Activated naive CD4-positive, alpha-beta T cell (primary cell): ENCODE results near the gene TMEM117.
"Not testable (repeated sequence)": the region's sequence is repeated elsewhere in the genome, so short reads cannot be mapped to it uniquely, and the experiment has no call there.

ENCODE experiments used
- DNase-seq, 4 experiments: peaks; one replicate each; lab custom pipeline; 2025; lab: John Stamatoyannopoulos, UW

Gene TMEM117

GRCh38 chr12:44299524-44299923 is 463.6 kb downstream of the TMEM117 start:
- no peak for DNase-seq

GRCh38 chr12:44307506-44308168 is 471.8 kb downstream of the TMEM117 start:
- no peak for DNase-seq

GRCh38 chr12:44313188-44313587 is 477.3 kb downstream of the TMEM117 start:
- no peak for DNase-seq

GRCh38 chr12:44314007-44314500 is 478.2 kb downstream of the TMEM117 start:
- no peak for DNase-seq

- DNase-seq, result no peak
Measured at GRCh38 chr12:44317651-44318126, 481.8 kb downstream of the TMEM117 start.

- no peak for DNase-seq
Measured at GRCh38 chr12:44331269-44331668, 495.4 kb downstream of the TMEM117 start.

GRCh38 chr12:44334347-44334746 is 498.5 kb downstream of the TMEM117 start:
- DNase-seq, result no peak

GRCh38 chr12:44335030-44335429 is 499.1 kb downstream of the TMEM117 start:
- DNase-seq, result no peak

GRCh38 chr12:44336577-44336976 is 500.7 kb downstream of the TMEM117 start:
- DNase-seq, result no peak

- no peak for DNase-seq
Measured at GRCh38 chr12:44342371-44342770, 506.5 kb downstream of the TMEM117 start.

GRCh38 chr12:44347145-44347544 is 511.3 kb downstream of the TMEM117 start:
- DNase-seq, result no peak

GRCh38 chr12:44357494-44357893 is 521.6 kb downstream of the TMEM117 start:
- DNase-seq, result no peak

GRCh38 chr12:44358636-44359035 is 522.8 kb downstream of the TMEM117 start:
- DNase-seq, result no peak

- no peak for DNase-seq
Measured at GRCh38 chr12:44362947-44363346, 527.1 kb downstream of the TMEM117 start.

GRCh38 chr12:44367136-44367535 is 531.3 kb downstream of the TMEM117 start:
- no peak for DNase-seq

GRCh38 chr12:44367916-44368315 is 532.0 kb downstream of the TMEM117 start:
- no peak for DNase-seq

- DNase-seq, result no peak
Measured at GRCh38 chr12:44369998-44370397, 534.1 kb downstream of the TMEM117 start.

- no peak for DNase-seq
Measured at GRCh38 chr12:44370982-44371381, 535.1 kb downstream of the TMEM117 start.

GRCh38 chr12:44372259-44372658 is 536.4 kb downstream of the TMEM117 start:
- no peak for DNase-seq

GRCh38 chr12:44375694-44376093 is 539.8 kb downstream of the TMEM117 start:
- no peak for DNase-seq

- DNase-seq, result no peak
Measured at GRCh38 chr12:44377443-44378187, 541.7 kb downstream of the TMEM117 start.

GRCh38 chr12:44379113-44379512 is 543.2 kb downstream of the TMEM117 start:
- not testable (repeated sequence) for DNase-seq

GRCh38 chr12:44379831-44380230 is 544.0 kb downstream of the TMEM117 start:
- no peak for DNase-seq
